ENCODE results near the gene SYT7.

Gene SYT7

DNA sequence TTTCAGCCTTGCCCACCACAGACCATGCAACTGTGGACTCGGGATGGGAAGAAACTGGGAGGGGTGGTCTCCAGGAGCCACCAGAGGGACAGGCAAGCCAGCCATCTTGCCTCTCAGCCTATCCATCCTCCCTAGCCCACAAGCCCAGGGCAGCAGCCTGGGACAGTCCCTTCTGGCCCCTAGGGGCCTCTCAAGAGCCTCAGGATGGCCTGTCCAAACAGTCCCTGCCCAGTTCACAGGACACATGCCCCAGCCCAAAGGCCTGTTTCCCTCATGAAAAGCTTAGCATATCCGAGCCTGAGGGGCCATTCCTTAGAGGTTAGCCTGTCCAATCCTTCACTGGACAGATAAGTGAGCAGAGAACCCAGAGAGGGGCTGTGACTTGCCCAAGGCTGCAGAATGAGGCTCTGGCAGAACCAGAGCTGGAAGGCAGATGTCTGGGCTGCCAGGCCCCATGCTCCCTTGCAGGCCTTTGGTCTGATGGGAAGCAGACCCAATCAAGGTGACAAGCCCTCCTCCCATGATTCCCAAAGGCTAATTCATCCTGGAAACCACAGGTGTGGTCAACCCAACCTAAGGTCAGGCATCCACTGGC, 44.1 kb downstream of the SYT7 start:
- DNase-seq (ENCODE audit: low spot score) = no peak

- DNase-seq (ENCODE audit: low spot score) = no peak
Measured at GRCh38 chr11:61535998-61536675, 44.7 kb downstream of the SYT7 start.

- DNase-seq (ENCODE audit: low spot score) = no peak
Measured at GRCh38 chr11:61534933-61535839, 45.7 kb downstream of the SYT7 start.

- no peak for DNase-seq (ENCODE audit: low spot score)
Measured at GRCh38 chr11:61534025-61534932, 46.6 kb downstream of the SYT7 start.

DNA sequence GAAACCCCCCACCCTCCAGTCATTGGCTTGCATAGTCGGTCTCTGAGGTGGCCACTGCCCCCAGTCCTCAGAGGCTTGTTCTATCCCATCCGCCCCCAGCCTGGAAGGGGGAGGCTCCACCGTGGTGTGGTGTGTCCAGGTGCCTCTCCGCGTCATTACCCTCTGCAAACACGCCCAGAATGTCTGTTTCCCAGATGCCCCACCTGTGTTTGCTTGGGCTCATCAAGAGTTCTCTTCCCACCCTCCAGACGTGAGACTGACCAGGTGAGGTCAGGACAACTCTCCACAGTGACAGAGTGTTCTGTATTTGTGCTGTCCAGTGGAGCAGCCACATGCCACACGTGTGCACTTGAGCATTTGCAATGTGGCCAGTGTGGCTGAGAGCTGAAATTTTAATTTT, 47.5 kb downstream of the SYT7 start:
- no peak for DNase-seq (ENCODE audit: low spot score)

GRCh38 chr11:61533039-61533375, 47.9 kb downstream of the SYT7 start:
- no peak for DNase-seq (ENCODE audit: low spot score)

DNA sequence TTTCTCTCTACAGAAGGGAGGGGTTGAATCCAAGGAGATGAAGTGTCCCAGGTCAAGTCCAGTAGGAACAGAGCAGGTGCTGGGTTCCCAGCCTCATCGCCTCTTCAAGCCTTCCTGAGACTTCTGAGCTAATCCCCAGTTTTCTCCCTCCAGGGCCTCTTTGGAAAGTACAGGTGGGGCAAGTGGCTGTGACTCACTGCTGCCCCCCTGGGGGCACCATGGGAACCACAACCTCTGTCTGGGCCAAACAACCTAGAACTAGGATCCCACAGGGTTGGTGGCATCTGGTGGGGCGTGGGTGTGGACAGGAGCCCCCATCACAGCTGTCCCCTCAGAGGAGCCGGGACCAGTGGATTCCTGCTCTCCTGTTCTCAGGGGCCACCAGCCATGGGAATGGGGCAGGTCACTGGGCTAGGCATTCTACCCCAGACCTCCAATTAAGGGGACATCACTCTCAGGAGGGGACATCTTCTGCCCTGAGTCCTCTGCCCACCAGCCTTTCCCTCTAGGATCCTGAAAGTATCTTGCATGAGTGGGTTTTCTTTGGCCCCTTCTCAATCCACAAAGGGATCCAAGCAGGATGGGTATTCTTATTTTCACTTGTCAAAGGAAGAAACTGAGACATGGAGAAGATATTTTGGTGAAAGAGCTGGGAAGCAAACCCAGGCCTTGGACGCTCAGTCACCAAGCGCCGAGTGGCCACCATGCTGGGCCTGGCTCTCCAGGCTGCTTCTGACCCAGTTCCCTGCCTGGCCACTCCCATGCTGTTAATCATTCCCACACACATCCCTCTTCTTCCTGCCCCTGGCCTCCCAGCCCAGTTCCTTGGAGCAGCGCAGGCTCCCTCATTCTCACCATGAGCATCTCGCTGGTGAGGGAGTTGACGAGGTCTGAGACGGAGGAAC, 48.5 kb downstream of the SYT7 start:
- peak; percentile 46 for DNase-seq (ENCODE audit: low spot score)

DNA sequence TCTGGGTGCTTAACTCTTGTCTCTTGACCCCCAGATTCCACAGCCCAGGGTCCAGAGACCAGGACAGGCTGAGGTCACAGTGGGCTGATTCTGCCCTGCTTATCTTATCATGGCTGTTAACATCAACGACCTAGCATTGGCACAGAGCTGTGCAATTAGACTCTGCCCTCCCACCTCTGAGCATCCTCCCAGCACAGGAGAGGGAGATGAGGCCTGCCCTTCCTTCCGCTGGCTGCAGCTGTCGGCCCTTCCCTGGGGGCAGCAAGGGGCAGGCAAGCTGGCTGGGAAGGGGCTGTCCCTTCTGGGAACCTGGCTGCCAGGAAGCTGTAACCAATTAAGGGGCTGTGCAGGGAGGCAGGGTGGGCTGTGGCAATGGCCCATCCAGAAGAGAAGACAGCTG, 49.8 kb downstream of the SYT7 start:
- no peak for DNase-seq (ENCODE audit: low spot score)

- DNase-seq (ENCODE audit: low spot score) = no peak
Measured at GRCh38 chr11:61529537-61530225, 51.2 kb downstream of the SYT7 start.

- no peak for DNase-seq (ENCODE audit: low spot score)
Measured at GRCh38 chr11:61528114-61528513, 52.8 kb downstream of the SYT7 start.

DNA sequence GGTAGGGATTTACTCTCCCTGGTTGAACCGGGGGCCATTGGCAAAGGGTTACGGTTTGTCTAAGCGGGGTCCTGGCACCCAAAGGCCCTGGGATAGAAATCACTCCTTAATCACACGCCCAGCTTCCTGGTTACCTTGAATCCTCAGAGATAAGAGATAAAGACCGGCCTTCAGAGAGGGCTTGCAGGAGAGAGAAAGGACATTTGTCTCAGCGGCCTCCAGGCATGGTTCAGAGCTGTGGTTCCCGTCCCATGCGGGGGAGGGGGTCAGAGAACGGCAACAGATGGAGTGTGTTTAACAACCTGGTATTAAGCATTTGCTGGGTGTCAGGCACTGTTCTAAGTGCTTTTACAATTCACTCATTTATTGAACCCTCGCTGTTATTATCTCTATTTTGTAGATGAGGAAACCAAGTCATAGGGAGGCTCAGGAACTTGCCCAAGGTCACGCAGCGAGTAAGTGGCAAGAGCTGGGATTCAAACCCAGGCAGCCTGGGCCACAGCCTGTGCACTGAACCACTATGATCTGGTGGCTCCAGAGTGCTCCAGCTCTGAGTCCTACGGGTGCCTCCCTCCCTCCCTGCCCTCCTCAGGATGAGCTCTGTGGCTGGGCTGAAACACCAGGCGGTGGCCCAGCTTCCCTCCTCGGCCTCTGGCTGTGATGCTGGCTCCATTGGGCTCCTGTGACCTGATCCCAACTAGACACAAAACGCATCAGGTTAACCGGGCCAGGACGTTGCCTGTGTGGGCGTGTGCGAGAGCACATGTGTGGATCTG, 53.7 kb downstream of the SYT7 start:
- DNase-seq (ENCODE audit: low spot score) = no peak

GRCh38 chr11:61526229-61526628, 54.6 kb downstream of the SYT7 start:
- DNase-seq (ENCODE audit: low spot score) = no peak

- DNase-seq (ENCODE audit: low spot score) = no peak
Measured at GRCh38 chr11:61524963-61525587, 55.8 kb downstream of the SYT7 start.

GRCh38 chr11:61524446-61524845, 56.4 kb downstream of the SYT7 start:
- DNase-seq (ENCODE audit: low spot score) = no peak

DNA sequence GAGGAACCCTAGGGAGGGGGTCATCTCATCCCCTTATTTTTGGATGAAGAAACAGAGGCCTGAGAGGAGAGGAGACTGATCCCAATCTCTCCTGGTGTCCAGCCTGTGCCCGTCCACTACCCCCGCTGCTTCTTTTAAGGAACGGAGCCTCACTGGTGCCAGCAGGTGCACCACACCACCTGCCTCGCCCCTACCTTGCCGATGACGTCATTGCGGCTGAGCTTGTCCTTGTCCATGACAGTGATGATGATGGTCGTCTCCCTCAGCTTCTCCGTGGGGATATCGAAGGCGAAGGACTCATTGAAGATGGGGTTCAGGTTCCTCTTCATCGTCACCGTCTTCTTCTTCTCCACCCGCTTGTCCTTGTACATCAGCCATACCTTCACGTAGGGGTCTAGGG, 58.0 kb downstream of the SYT7 start:
- no peak for DNase-seq (ENCODE audit: low spot score)

- no peak for DNase-seq (ENCODE audit: low spot score)
Measured at GRCh38 chr11:61518032-61518795, 62.7 kb downstream of the SYT7 start.

DNA sequence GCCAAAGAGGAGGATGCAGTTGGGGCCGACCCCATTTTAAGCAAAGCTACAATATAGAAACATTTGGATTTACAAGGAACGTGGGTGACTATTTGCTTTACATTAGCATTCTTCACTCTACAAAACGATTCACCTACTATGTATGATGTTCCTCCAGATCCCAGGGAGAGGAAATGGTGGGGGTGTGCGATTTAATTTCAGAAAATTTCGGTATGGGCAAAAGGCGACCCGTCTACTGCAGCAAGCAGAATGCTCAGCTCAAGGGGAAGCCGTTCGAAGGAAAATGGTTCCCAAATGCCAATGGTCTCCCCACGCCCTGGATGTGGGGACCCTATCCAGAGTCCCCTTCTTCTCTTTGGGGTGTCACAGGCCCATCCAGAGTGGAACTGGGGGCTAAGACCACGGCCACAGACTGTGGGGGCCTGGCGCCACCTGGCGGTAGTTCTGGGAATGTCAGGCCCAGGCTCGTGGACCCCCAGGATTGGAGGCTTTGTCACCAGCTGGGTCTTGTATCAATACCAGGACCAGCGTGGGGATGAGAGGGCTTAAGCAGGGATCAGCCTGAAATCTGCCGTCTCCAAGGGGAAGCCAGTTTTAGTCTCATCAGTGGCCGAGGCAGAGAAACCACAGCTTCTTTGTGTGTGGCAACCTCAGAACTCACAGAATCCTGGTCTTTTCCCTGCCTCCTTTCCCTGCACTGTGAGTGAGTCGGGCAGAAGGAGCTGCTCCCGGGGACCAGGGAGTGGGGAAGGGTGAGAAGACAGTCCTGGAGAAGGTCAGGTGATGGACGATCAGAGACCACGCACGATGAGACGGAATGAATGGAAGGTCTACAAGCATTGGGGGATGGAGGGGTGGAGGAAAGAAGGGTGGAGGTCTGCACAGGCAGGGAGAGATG, 64.0 kb downstream of the SYT7 start:
- peak; percentile 27 for DNase-seq (ENCODE audit: low spot score)

Data from activated CD4-positive, alpha-beta T cell treated with anti-CD3 and anti-CD28 coated beads, Interleukin-2, Interleukin-4, amounts not matched to agents 100 ng/mL and 50 ng/mL, durations not matched to agents 16 hours and 8 hours (primary cell).